Activated CD4-positive, alpha-beta T cell treated with anti-CD3 and anti-CD28 coated beads for 24 hours (primary cell): ENCODE data around the gene CDKN1A.
A peak's percentile ranks its signal among the peaks of the same experiment; 100 is the strongest.
"Not testable (repeated sequence)": the region's sequence is repeated elsewhere in the genome, so short reads cannot be mapped to it uniquely, and the experiment has no call there.

Experiments
- DNase-seq, 2 donors: peaks; one replicate each; pipeline ENCODE4 v3.0.0-alpha.2; 2020; ENCODE audit warnings: low read depth in 2 of 2

CDKN1A gene

DNA sequence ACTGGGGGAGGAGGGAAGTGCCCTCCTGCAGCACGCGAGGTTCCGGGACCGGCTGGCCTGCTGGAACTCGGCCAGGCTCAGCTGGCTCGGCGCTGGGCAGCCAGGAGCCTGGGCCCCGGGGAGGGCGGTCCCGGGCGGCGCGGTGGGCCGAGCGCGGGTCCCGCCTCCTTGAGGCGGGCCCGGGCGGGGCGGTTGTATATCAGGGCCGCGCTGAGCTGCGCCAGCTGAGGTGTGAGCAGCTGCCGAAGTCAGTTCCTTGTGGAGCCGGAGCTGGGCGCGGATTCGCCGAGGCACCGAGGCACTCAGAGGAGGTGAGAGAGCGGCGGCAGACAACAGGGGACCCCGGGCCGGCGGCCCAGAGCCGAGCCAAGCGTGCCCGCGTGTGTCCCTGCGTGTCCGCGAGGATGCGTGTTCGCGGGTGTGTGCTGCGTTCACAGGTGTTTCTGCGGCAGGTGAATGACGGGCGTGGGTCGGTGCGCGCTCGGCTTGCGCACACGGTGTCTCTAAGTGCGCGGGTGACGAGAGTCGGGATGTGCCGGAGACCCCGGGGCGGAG is at the start of gene CDKN1A:
Gene CDKN1A (plus strand): TSS at position 227 of the 555 bp plus-strand sequence. CDS start 5,388 bp downstream, outside the sequence.
- peak; percentile 53 to 68 for DNase-seq

DNA sequence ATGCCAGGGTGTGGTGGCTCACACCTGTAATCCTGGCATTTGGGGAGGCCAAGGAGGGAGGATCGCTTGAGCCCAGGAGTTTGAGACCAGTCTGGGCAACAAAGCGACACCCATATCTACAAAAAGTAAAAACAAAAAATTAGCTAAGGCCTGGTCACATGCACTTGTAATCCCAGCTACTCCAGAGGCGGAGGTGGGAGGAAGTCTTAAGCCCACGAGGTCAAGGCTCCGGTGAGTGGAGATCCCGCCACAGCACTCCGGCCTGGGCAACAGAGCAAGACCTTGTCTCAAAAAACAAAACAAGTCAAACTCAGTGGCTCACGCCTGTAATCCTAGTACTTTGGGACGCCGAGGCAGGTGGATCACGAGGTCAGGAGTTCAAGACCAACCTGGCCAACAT is 48.7 kb upstream of the CDKN1A start:
- DNase-seq, result no peak

DNA sequence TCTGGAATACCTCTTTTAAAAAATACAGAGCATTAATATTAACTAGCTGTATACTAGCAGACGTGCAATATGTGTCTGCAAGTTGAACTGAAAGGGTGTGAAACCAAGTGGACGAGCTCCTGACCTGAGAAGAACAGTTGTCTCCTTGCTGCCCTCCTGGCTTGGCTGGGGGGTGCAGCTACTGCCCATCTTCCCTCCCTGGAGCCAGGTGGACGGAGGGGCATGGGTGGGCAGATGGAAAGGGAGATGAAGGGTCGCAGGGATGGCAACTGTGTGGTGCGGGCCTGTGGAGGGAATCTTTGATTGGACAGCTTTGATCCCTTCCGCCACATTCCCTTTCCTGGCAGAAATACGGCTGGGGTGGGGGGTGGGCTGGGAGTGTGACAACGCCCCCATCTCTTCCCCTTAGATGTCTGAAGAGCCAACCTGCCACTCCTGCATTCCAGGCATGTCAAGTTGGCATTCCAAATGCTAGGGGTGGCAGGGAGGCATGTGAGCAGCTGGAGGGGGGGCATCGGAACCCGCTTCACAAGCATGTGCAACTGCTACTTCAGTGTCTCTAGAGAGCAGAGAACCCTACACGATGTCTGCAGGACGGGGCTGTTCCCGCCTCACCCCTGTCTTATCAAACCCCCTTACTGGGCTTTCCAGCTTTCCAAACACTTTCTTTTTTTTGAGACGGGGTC is 47.0 kb upstream of the CDKN1A start:
- DNase-seq, result no peak

DNA sequence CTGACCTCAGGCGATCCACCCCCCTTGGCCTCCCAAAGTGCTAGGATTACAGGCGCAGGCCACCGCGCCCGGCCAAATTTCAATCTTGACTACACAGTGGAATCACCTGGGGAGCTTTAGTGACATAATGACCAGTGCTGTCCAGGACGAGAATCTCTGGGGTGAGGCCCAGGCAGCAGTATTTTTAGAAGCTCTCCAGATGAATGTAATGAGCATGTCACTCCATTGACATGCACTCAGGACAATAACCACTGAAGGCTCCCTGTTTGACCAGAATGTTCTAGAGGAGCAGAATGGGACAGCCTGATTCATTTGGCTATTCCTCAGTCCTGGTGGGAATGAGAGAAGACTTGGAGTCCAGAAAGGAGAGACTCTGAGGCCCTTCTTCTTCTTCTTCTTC is 45.1 kb upstream of the CDKN1A start:
- no peak for DNase-seq

DNA sequence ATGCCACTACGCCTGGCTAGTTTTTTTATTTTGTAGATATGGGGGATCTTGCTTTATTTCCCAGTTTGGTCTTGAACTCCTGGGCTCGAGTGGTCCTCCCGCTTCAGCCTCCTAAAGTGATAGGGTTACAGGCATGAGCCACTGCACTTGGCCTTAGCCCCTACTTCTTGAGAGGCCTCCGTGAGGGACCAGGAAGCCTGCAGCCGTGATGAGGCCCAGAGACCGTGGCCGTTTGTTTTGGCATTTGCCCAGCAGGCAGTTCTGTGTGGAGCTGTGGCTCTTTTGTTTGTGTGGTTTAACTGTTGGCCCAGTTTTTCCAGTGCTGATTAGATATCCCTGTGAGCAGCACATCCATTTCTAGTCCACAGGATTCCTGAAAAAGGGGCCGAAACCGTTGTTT is 44.6 kb upstream of the CDKN1A start:
- DNase-seq, result no peak

DNA sequence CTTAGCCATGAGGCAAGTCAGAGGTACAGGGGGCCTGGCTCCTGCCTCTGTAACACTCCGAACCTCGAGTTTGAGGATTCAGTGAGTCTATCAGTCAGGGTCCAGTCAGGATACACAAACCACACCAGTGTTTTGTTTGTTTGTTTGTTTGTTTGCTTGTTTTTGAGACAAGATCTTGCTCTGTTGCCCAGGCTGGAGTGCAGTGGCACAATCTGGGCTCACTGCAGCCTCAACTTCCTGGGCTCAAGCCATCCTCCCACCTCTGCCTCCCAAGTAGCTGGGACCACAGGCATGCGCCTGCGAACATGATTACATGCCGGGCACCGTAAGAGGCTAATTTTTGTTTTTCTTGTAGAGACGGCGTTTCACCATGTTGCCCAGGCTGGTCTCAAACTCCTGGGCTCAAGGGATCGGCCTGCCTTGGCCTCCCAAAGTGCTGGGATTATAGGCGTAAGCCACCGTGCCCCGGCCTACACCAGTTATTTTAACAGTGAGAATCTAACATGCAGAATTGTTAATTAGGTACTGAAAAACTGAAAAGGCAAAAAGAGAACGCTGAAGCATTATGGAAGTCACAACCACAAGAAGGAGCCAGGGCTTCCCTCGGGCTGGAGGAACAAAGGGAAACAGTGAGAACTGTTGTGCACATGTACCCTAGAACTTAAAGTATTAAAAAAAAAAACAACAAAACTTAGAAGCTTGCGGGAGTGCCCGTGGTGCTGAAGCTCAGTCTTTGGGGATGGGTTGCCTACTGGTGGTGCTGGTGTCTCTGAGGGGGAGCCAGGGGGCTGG is 44.0 kb upstream of the CDKN1A start:
- no peak for DNase-seq

DNA sequence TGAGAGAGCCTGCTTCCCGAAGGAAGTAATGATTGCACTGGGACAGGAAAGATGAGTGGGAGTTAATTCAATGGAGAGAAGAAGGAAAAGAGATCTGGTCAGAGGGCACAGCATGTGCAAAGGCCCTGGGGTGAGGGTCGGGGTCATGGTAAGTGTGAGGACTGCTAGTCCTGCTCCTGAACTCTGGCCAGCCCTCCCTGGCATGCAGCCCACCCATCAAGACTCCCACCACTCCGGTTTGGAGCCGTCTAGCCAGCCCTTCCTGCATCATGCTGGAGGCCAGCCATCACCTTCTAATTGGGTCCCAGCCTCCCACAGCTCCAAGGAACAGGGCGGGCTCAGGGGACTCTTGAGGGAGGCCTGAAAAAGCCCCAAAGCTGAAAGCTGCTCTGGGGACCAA is 42.2 kb upstream of the CDKN1A start:
- DNase-seq, result no peak

DNA sequence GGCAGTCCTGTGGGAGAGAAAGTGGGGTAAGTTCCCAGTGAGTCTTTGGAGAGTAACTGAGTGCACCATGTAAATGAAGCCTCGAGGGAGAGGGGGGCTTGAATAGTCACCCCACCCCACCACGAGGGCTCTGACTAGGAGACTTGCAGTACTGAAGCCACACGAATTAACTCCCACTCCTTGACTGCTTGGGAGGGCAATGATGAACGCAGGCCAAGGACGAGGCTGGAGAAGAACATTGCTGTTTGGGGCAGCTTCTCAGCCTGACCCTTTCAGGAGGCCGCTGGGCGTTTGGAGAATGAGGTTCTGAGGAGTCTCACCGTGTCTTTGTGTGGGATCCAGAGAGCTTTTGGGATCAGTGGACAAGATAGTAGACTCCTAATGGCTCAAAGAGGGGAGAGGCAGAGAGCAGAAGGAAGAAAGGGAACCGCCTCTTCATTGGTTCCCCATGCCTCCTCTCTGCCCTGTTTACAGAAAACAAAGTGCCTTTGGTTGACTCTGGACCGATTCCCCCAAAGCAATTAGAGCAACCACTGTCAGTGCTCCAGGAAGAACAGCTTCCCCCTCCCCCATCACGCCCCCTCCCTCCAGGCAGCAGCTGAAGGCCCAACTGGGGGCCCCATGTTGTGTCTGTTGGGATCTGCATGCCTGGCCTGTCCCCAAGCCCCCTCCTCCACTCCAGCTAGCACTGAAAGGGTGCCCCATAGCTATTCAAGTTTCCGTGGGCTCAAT is 41.7 kb upstream of the CDKN1A start:
- no peak for DNase-seq

DNA sequence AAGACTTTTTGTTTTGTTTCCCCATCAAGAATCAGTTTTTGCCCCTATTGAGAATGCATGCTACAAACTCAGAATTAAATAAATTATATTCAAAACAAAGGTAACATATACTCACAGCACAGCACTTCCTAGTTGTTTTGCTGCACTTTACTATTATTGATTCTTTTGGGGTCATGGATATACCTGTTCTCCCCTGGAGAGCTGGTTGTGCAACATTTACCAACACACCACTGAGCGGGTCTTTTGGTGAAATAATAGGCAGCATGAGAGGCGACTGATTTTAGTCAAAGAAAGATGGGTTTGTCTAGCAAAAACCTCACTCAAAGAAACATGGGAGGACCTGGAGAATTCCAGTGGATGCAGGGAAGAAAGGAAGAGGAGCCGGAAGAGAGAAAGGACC is 39.9 kb upstream of the CDKN1A start:
- no peak for DNase-seq

DNA sequence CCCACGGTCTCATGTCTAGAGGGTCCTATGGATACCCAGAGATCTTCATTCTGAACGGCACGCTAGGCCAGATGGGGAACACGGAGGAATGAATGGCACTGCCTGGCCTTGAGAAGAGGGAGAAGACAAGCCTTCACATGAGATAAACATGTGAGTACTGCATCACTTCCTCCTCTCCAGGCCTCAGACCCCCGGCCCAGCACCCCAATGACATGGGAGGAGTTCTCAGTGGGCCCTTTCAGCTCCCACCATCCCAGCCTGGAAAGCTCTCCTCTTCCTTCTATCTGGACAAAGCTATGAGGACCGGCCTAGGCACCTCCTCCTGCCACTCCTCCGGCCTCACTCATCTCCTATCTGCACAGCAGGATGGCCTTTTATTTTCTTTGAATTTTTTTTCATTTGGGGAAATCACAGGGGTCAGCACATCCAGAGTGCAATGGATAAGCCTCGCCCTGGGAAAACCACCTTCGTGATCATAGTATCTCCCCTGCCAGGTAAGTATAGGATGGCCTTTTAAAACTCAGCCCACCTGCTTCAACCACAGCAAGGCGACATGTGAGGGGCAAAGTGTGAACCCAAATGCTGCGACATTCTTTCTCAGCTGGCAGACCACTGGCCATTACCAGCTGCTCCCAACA is 39.2 kb upstream of the CDKN1A start:
- DNase-seq, result no peak

DNA sequence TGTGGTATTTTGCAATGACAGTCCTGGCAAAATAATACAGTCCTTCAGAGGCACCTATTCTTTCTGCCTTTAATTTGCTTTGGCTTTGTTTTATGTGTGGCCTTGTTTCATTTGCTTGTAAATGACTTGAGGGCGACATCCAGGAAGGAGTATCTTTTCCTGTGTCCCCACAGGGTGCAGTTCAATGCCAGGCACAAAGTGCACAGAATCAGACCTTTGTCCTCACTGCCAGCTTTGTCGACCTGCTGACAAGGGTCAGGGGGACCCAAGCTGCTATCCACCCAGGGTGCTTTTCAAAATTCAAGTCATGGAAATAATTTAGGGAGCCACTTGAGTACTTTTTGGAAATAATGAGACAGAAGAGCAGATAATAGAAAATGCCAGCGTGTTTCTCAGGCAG is 37.0 kb upstream of the CDKN1A start:
- DNase-seq, result no peak

DNA sequence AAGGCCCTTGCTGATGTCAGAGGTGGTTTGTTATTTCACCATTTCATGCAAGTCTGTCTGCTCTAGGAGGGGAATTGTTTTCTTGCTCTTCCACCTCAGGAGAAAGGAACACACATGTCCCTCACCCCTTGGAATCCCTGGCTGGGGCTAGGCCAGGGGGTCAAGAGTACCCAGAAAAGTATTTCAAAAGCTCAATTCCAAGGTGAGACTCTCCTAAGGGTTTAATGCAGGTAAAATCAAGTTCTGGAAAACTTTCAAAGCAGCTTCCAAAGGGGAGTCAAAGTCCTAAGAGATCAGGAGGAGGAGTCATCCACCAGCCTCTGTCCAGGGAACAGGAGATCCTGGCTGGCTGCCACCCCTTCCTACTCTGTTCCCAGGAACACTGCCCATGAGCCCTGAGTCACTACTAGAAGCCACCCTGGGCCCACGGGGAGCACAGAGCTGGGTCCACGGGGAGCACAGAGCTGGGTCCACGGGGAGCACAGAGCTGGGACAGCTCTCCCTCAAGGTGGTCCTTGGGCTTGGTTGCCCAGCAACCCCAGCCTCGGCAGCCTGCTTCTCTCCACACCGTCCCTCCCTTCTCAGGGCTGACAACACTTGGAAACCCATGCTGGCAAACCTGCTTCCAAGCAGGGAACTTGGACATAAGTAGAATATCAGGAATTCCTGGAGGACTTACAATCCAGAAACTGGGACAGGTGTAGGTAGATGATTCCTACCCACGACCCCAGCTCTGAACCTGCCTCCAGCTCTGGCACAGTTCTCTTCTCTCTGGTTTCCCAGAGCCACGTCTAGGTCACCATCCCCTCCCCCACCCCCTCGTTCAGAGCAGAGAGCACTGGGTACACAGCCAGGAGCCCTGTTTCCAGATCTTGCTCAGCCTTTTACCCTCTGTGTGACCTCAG is 35.3 kb upstream of the CDKN1A start:
- no peak for DNase-seq

DNA sequence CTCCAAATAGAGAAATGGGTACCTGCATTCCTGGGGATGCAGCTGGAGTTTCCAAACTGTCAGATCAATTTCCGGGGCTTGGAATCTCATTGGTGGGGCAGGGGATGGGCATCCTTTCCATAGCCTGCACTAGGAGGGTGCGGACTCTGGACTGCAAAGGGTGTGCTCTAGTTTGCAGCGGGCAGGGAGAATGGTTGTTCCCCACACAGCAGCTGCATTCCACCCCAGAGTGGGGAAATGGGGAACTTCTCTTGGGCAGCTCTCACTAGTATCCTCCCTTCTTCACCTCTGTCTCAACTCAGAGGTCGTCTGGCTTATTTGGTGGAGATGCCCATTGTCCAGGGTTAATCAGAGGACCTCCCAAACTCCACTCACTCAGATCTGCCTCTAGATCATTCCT is 34.5 kb upstream of the CDKN1A start:
- no peak for DNase-seq

DNA sequence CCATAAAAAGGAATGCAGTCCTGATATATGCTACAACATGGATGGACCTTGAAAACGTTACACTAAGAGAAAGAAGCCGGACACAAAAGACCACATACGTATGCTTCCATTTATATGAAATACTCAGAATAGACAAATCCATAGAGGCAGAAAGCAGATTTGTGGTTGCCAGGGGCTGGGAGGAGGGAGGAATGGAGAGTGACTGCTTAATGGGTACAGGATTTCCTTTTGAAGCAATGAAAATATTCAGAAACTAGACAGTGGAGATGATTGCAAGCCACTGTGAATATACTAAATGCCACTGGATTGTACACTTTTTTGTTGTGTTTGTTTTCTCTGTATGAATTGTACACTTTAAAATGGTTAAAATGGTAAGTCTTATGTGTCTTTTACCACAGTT is 29.4 kb upstream of the CDKN1A start:
- DNase-seq, result no peak

DNA sequence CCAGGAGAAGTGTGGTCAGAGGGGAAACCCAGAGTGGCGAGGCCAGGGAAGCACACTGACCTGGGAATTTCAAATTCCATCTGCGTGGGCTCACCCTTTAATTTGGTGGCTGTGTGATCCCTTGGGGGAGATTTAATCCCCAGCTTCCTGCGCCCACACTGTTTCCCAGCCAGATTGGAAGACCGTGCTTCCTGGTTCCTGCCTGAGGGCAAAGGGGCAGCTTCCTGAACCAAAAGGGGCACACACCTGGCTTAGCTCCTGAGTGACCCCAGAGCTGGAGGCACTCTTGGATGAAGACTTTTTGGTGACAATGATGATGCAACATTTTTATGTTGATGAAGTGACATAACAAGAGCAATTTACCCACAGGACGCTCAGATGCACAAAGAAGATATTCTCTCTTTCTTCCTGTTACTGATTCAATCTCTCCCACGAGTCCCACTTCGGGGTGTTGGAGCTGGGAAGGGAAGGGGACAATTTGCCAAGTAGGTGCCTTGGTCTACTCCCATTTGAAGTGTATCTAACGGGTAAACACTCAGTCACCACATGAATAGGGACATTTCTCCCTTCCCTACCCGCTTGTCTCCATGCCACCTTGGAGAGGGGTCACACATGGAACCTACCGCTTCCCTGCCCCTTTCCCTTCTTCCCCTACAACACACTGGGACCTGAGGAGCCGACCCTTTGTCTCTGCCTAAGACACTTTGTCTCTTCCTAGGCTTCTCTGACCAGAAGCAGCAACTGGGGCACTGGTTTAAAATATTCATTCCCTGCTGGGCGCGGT is 28.6 kb upstream of the CDKN1A start:
- no peak for DNase-seq

DNA sequence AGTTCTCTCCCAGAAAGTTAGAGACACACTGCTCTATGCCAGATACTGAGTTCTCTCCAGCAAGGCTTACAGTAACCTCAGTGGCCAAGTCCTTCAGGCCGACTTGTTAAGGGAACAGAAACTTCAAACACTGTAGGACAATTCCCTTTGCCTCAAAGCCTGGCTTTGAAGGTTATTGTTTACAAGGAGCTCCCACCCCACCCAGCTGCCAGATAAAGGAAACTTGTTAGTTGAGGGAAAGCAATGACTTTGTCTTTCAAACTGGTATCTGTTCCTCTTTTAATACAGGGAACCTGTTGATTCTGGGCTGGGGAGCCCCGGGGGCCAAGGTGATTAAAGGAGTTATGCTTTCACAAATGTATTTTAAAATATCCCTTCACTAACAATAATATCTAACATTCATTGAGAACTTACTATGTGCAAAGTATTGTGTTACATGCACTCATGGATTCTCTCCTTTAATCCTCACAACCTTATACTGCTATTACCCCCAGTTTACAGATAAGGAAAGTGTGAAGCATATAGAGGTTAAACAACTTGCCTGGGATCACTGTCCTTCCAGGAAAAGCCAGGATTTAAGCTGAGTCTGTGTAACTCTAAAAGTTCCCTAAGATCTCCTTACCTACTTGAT is 27.6 kb upstream of the CDKN1A start:
- DNase-seq, result no peak

DNA sequence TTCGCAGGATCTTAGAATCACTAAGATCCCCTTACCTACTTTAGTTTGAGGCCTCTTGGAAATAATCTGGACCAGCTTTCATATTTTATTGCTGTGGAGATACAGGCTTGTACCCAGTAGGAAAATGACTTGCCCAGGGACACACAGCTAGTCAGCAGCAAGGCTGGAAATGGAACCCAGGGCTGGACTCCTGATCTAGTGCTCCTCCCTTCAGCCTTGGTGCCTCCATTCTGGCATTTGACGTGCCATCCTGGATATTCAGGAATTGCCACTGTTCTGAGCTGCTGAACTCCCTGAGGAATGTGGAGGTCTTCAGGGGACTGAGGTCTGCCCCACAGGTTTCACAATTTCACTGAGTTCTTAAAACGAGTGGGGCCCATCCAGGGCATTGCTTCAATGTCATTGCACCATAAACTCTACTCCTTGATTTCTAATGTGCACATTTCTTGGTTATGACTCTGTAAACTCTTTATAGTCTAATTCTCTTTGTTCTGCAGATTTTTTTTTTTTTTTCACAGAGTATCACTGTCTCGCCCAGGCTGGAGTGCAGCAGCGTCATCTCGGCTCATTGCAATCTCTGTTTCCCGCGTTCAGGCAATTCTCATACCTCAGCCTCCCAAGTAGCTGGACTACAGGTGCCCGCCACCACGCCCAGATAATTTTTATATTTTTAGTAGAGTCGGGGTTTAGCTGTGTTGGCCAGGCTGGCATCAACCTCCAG is 26.7 kb upstream of the CDKN1A start:
- DNase-seq, result no peak

DNA sequence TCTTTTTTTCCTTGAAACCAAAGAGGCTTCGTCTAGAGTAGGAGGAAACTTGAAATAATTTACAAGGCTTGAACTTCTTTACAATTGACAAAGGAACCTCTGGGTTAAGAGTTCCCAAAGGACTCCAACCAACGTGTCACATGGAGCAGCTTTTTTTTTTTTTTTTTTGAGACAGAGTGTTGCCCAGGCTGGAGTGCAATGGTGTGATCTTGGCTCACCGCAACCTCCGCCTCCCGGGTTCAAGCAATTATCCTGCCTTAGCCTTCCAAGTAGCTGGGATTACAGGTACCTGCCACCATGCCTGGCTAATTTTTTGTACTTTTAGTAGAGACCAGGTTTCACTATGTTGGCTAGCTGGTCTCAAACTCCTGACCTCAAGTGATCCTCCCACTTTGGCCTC is 24.0 kb upstream of the CDKN1A start:
- DNase-seq, result not testable (repeated sequence)
